ENCODE measurements around the gene DNHD1. TPM values are rescaled to one million over a fixed set of nuclear protein-coding genes. Genes with fewer than 3 reads are reported as not detected.

Gene DNHD1
- total and polyA plus RNA-seq, 9 of the 15 experiments (the other 6 are each of a cell fraction or from before 2014, with no cell fraction given), result 0.82 to 9.7 (median 3.8) TPM

GRCh38 chr11:6618117-6619003 lies 121.3 kb downstream of the DNHD1 start (continued):
- TF ChIP-seq FOXK1 (CRISPR knock-in tag; IDR thresholded peaks at IDR 0.05; ENCODE audit: borderline replicate concordance), result 0 out of 2 replicates have a peak, but pooled peaks have one; percentile 50
- peak; percentile 42 for TF ChIP-seq FOS (IDR thresholded peaks at IDR 0.05; ENCODE audit: extremely low read depth, insufficient read length)
- TF ChIP-seq HEY1 (CRISPR knock-in tag; IDR thresholded peaks at IDR 0.05; ENCODE audit: borderline replicate concordance), result no peak
- no peak for TF ChIP-seq SNRNP70 (optimal IDR thresholded peaks at IDR 0.05; ENCODE audit: low read depth, low read length)
- TF ChIP-seq ZNF384 (IDR thresholded peaks at IDR 0.05; ENCODE audit: low read depth, low read length), result no peak
- no peak for TF ChIP-seq ZNF518B (CRISPR knock-in tag; IDR thresholded peaks at IDR 0.05)
- TF ChIP-seq NFYB (IDR thresholded peaks at IDR 0.05; ENCODE audit: extremely low read depth, insufficient read length), result no peak
- no peak for TF ChIP-seq ZNF263 (CRISPR knock-in tag; IDR thresholded peaks at IDR 0.05; ENCODE audit: borderline replicate concordance)
- TF ChIP-seq ZNF274 (IDR thresholded peaks at IDR 0.05; ENCODE audit: borderline replicate concordance, low read depth, low read length), result no peak
- TF ChIP-seq RFX1 (IDR thresholded peaks at IDR 0.05), result no peak
- TF ChIP-seq SMAD1 (IDR thresholded peaks at IDR 0.05; ENCODE audit: low read depth, low read length, partially characterized antibody), result no peak
- TF ChIP-seq TFE3 (CRISPR knock-in tag; IDR thresholded peaks at IDR 0.05), result no peak
- TF ChIP-seq ZNF146 (CRISPR knock-in tag; IDR thresholded peaks at IDR 0.05; ENCODE audit: unreplicated experiment), result no peak
- peak; percentile 46 for TF ChIP-seq ATF7 (IDR thresholded peaks at IDR 0.05)
- TF ChIP-seq PYGO2 (tag; IDR thresholded peaks at IDR 0.05), result no peak
- no peak; the same call in 1 of the 2 replicates for TF ChIP-seq ZNF511 (CRISPR knock-in tag; IDR thresholded peaks at IDR 0.05)
- TF ChIP-seq BRD9 (IDR thresholded peaks at IDR 0.05; ENCODE audit: low read depth, partially characterized antibody), result no peak
- no peak for TF ChIP-seq ZNF512 (tag; IDR thresholded peaks at IDR 0.05)
- peak in 1 of 2 experiments; percentile 85; a peak in 3 of 4 replicates for TF ChIP-seq SIN3A (IDR thresholded peaks at IDR 0.05; ENCODE audit: borderline replicate concordance in 2 of 2, control insufficient read depth in 1 of 2, low read depth in 2 of 2, low read length in 2 of 2)
